Fibroblast of pulmonary artery (primary cell): ENCODE data around the gene UQCRQ.

Experiments used
- DNase-seq: peaks from one replicate; pipeline ENCODE4 v3.0.0-alpha.2; 2010; ENCODE audit warnings: low read depth
- H3K4me3 ChIP-seq: replicated peaks from 2 replicates; pipeline ENCODE4 v1.5.1; 2011; ENCODE audit warnings: low read depth, mild to moderate bottlenecking, control low read depth, low read length, moderate library complexity
- TF ChIP-seq, protein P1 (sequence below): IDR thresholded peaks from 2 replicates; pipeline ENCODE4 v1.5.1; 2011; ENCODE audit warnings: mild to moderate bottlenecking, control low read depth, low read length, inconsistent platforms; ENCODE audit errors: missing control alignments

The UQCRQ gene

DNA sequence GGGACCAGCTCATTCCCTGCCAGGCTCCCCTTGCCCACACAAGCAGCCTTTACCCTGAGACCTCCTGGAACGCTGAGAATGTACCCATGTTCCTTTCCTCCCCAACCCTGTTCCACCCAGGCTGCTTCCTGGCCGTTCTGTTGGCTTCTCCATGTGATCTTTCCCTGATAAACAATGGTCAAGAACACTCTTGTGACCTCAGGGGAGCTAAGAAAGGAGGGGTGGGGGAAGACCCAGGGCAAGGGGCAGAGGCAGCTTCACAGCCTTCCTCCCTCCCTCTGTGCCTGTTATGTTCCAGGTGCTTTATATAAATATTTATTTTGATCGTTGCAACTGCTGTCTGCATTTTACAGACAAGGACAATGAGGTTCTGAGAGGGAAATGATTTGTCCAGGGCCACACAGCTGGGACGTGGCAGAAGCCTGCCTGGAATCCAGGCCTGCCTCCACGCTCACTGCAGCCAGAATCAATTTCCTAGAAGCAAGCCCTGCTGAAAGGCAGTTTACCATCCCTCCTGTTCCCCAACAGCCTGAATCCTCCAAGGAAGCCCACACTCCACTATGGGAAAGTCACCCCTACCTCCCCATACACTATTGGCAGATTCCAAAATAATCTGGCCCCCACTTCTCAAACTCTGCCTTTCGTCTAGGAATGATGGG is 39.9 kb upstream of the UQCRQ start:
- TF ChIP-seq, protein P1, sequence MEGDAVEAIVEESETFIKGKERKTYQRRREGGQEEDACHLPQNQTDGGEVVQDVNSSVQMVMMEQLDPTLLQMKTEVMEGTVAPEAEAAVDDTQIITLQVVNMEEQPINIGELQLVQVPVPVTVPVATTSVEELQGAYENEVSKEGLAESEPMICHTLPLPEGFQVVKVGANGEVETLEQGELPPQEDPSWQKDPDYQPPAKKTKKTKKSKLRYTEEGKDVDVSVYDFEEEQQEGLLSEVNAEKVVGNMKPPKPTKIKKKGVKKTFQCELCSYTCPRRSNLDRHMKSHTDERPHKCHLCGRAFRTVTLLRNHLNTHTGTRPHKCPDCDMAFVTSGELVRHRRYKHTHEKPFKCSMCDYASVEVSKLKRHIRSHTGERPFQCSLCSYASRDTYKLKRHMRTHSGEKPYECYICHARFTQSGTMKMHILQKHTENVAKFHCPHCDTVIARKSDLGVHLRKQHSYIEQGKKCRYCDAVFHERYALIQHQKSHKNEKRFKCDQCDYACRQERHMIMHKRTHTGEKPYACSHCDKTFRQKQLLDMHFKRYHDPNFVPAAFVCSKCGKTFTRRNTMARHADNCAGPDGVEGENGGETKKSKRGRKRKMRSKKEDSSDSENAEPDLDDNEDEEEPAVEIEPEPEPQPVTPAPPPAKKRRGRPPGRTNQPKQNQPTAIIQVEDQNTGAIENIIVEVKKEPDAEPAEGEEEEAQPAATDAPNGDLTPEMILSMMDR, result no peak
- H3K4me3 ChIP-seq, result no peak overlapping the region
- DNase-seq, result no peak

DNA sequence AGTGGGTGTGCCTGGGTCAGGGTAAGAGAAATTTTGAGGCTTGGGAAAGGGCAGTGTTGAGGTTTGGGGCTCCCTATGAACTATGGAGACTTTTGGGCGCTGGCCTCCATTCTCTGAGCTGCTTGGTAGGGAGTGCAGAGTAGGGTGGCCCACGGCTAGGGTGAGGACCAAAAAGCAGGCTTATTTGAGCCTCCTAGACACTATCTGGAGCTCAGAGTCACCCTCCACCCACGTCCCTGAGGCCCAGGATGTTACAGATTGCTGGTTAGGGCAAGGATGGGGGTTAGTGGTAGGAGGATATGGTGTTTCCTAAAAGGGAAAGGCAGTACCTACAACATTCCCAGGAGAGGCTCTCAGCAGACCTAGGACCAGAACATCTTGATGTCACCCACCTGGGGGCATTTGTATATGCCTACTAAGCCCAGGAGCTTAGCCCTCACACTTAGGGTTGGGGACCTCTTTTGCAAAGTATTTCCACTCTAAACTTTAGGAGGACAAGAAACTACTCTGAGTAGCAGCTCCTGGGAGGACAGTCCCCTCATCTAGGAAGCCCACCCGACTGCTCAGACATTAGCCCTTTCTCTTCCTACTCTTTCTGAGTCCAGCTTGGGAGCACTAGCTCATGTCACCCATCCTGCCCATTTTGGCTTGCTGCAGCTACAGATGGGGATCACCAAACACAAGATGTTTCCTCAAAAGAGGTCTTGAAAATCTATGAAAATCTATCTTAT is 38.3 kb upstream of the UQCRQ start:
- no peak for DNase-seq
- TF ChIP-seq, protein P1, result no peak
- no peak overlapping the region for H3K4me3 ChIP-seq

DNA sequence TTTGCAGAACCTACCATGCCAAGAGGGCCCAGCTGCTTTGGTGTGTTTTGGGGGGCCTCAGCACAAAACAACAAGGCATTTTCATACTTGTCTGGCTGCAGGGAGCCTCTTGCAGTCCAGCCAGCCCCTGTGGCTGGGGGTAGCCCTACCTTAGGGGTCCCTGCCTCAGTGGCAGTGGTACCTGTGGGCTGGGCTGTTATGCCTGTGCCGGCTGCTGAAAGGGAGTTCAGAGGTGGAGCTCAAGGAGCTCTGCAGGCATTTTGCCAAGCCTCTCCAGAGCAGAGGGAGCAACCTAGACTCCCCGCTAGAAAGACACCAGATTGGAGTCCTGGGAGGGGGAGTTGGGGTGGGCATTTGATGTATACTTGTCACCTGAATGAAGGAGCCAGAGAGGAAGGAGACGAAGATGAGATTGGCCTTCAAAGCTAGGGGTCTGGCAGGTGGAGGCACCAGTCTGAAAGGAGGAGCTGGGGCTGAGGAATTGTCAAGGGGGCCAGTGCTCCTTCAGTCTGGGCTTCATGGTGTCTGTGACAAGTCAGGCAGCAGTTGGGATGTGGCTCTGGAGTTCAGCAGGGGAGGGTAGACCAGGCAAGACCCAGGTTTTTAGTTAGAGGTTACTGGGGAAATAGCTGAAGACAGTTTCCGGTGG is 37.5 kb upstream of the UQCRQ start:
- H3K4me3 ChIP-seq, result peak overlapping the region; percentile 62
- DNase-seq, result no peak
- TF ChIP-seq, protein P1, result no peak

DNA sequence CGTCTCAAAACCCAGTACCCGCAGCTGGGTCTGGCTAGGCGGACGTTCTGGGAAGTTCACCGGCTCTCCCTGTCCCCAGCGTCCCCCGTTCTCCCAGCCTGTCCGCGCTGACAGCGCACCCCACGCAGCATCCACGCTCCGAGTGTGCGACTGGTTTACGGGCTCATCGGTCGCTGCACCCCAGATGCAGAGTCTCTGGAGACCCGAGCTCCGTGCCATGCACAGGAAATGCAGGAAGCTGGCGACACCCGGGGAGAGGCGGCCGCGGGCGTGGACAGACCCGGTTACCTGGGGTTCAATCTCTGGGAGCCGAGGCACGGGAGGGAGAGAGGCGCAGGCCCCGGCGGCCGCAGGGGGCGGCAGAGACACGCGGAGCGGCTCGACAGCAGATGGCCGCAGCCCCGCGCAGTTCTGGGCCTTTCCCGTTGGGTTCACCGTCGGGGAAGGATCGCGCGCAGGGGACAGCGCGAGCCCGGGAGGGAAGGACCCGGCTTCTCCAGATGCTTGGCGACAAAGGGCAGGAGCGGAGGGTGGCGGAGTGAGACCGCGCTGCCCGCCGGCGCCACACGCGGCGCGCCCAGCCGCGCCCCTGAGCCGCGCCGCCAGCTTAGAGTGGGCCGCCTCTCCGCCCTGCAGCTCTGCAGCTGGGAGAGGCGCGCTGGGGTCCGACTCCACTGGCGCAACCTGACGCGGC is 36.6 kb upstream of the UQCRQ start:
- peak overlapping the region; percentile 62 for H3K4me3 ChIP-seq
- TF ChIP-seq, protein P1, result peak; percentile 73
- DNase-seq, result peak; percentile 67

DNA sequence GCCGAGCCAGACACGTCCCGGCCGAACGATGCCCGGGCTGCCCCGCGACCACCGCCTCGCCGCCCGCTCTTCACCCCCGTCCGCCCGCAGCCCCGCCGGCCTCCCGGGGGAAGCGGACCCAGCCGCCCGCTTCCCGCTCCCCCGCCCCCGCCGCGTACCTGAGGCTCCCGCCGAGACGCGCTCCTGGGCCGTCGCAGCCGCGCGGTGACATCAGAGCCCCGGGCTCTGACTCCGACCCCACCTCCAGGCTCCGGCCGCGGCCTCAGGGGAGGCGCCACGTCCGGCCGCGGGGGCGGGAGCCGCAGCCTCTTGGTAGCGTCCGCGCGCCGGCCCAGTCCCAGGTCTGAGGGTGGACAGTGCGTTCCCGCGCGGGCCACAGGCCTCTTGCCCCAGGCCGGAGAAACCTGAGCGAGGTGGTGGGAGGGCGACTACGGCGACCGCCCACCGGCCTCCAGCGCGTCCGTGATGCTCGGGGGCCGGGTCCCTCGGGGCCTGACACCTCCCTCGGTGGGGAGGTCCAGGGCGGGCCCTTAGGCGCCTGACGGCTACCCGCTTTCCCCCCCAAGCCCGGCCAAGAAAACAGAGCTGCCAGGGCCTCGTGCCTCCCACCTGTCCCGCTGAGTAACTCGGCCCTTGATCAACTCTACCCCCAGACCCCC is 35.9 kb upstream of the UQCRQ start, which contains the start of gene SHROOM1:
Gene SHROOM1, minus strand, starts transcription at position 212 of the 659 bp plus-strand sequence. CDS start 4,507 bp downstream, outside the sequence.
- H3K4me3 ChIP-seq, result peak within 1 kb of the TSS; percentile 62
- peak; percentile 43 for DNase-seq
- TF ChIP-seq, protein P1, result no peak
